SK-N-SH (cell line): ENCODE data around the gene CD46. TPM values are rescaled to one million over a fixed set of nuclear protein-coding genes. Genes with fewer than 3 reads are reported as not detected.
"Not testable (repeated sequence)": the region's sequence is repeated elsewhere in the genome, so short reads cannot be mapped to it uniquely, and the experiment has no call there.

ENCODE experiments used
- CTCF ChIA-PET: fragments of 300-600, 350-600 bp; formaldehyde crosslinking; extraction: SDS; loops from one replicate; lab custom pipeline; 2021; lab: Yijun Ruan, JAX
- POLR2A ChIA-PET: fragments of 350-600 bp; sonication (Branson Sonifier 250); formaldehyde crosslinking; extraction: SDS; loops from one replicate; lab custom pipeline; 2020; ENCODE audit warnings: antibody characterized with exemption, inconsistent platforms; lab: Yijun Ruan, JAX
- DNase-seq: peaks from one replicate; pipeline ENCODE4 v3.0.0; 2012
- H2AFZ ChIP-seq: fragments of 200-600 bp; sonication (generic); 2 replicates; pipeline ENCODE4 v1.8.1; 2016; ENCODE audit warnings: antibody characterized with exemption, mild to moderate bottlenecking, low read depth
- H3F3A ChIP-seq: fragments of 200-600 bp; sonication (generic); replicated peaks from 2 replicates; pipeline ENCODE3; 2016; ENCODE audit warnings: antibody characterized with exemption, mild to moderate bottlenecking; ENCODE audit not compliant: insufficient read depth
- H3K27ac ChIP-seq, 2 experiments: fragments of 200-500 bp in 1 of 2; fragments of 200-600 bp in 1 of 2; sonication (Bioruptor generic) in 1 of 2; sonication (generic), shearing (Covaris generic) in 1 of 2; 2 replicates each; pipeline versions ENCODE4 v1.5.1 to v1.6.1; 2014 to 2016; ENCODE audit warnings: low read depth in 2 of 2, inconsistent platforms in 1 of 2, low read length in 1 of 2, mild to moderate bottlenecking in 1 of 2, mixed read lengths in 1 of 2
- H3K27me3 ChIP-seq: fragments of 200-600 bp; sonication (generic), shearing (Covaris generic); 2 replicates; pipeline ENCODE4 v1.6.1; 2016; ENCODE audit warnings: mixed run types; ENCODE audit not compliant: insufficient read depth
- H3K36me3 ChIP-seq, 2 experiments: fragments of 200-500 bp in 1 of 2; fragments of 200-600 bp in 1 of 2; sonication (Bioruptor generic) in 1 of 2; sonication (generic) in 1 of 2; replicated peaks in 1 of 2; 2 replicates each; pipeline versions ENCODE3 to v1.5.1; 2014 to 2016; ENCODE audit warnings: low read length in 1 of 2, mild to moderate bottlenecking in 1 of 2; ENCODE audit not compliant: insufficient read depth in 2 of 2, control insufficient read depth in 1 of 2
- H3K4me1 ChIP-seq, 2 experiments: fragments of 200-500 bp in 1 of 2; fragments of 200-600 bp in 1 of 2; sonication (Bioruptor generic) in 1 of 2; sonication (generic), shearing (Covaris generic) in 1 of 2; 2 replicates each; pipeline versions ENCODE4 v1.5.1 to v1.6.1; 2014 to 2016; ENCODE audit warnings: low read depth in 1 of 2, low read length in 1 of 2, mixed run types in 1 of 2; ENCODE audit not compliant: insufficient read depth in 2 of 2, control insufficient read depth in 1 of 2
- H3K4me2 ChIP-seq: fragments of 200-600 bp; sonication (generic), shearing (Covaris generic); 2 replicates; pipeline ENCODE4 v1.6.1; 2017; ENCODE audit warnings: mixed run types
- H3K4me3 ChIP-seq, 2 experiments: fragments of 200-500 bp in 1 of 2; fragments of 200-600 bp in 1 of 2; sonication (Bioruptor generic) in 1 of 2; sonication (generic), shearing (Covaris generic) in 1 of 2; 2 replicates each; pipeline versions ENCODE4 v1.5.1 to v1.8.1; 2014 to 2016; ENCODE audit warnings: low read depth in 2 of 2, inconsistent platforms in 1 of 2, low read length in 1 of 2, mild to moderate bottlenecking in 1 of 2, mixed read lengths in 1 of 2, moderate library complexity in 1 of 2
- H3K79me2 ChIP-seq: fragments of 200-600 bp; sonication (generic); 2 replicates; pipeline ENCODE4 v1.8.1; 2017; ENCODE audit warnings: mild to moderate bottlenecking; ENCODE audit not compliant: insufficient read depth
- H3K9ac ChIP-seq: fragments of 200-600 bp; sonication (generic); 2 replicates; pipeline ENCODE4 v1.6.1; 2017; ENCODE audit warnings: mixed run types
- H3K9me2 ChIP-seq: fragments of 200-600 bp; sonication (generic); 2 replicates; pipeline ENCODE4 v1.6.1; 2017; ENCODE audit warnings: mixed run types
- H3K9me3 ChIP-seq: fragments of 200-600 bp; sonication (generic); 2 replicates; pipeline ENCODE4 v1.6.1; 2017; ENCODE audit warnings: mixed run types, mild to moderate bottlenecking, moderate library complexity
- H4K20me1 ChIP-seq: fragments of 200-600 bp; sonication (generic); 2 replicates; pipeline ENCODE4 v1.6.1; 2017; ENCODE audit warnings: mild to moderate bottlenecking, mixed run types; ENCODE audit not compliant: insufficient read depth
- EZH2phosphoT487 ChIP-seq: fragments of 200-600 bp; sonication (generic); IDR thresholded peaks from 2 replicates; pipeline ENCODE4 v1.6.1; 2017; ENCODE audit warnings: low read depth, mixed run types, mild to moderate bottlenecking, antibody characterized with exemption, moderate library complexity, borderline replicate concordance
- NRF1 ChIP-seq: IDR thresholded peaks from 2 replicates; pipeline ENCODE4 v1.6.1; 2012; ENCODE audit warnings: low read depth, mild to moderate bottlenecking, low read length
- PBX3 ChIP-seq: IDR thresholded peaks from 2 replicates; pipeline ENCODE4; 2012
- RCOR1 ChIP-seq: fragments of 150-350 bp; IDR thresholded peaks from 2 replicates; pipeline ENCODE4 v1.6.1; 2017; ENCODE audit warnings: antibody characterized with exemption, low read length
- USF1 ChIP-seq: IDR thresholded peaks from 2 replicates; pipeline ENCODE4 v1.4.0; 2012; ENCODE audit warnings: low read depth, borderline replicate concordance
- ZBTB33 ChIP-seq: IDR thresholded peaks from 2 replicates; pipeline ENCODE4 v1.4.0; 2012; ENCODE audit warnings: low read depth, borderline replicate concordance
- WGBS: methylation state at CpG from one replicate; pipeline ENCODE4 v1.1.6; 2017; ENCODE audit warnings: low lambda C conversion rate; 5-methylcytosine and 5-hydroxymethylcytosine counted together
- polyA plus RNA-seq, 3 experiments: library from polyadenylated mRNA; depleted of rRNA; stranded (reverse); fragments of >200 nt; gene quantifications; 2 replicates each; pipeline ENCODE4 v1.2.3, GENCODE V29; 2012

CD46 gene
- polyA plus RNA-seq, 1 of the 3 experiments (the other 2 are of a cell fraction): 56.0 TPM

- no peak for TF ChIP-seq PBX3
- TF ChIP-seq RCOR1: no peak
- TF ChIP-seq USF1: no peak
- no peak for TF ChIP-seq NRF1
- no peak for TF ChIP-seq EZH2phosphoT487
- TF ChIP-seq ZBTB33: no peak
Measured at GRCh38 chr1:207719234-207719633, 32.6 kb upstream of the CD46 start (continued).

DNA sequence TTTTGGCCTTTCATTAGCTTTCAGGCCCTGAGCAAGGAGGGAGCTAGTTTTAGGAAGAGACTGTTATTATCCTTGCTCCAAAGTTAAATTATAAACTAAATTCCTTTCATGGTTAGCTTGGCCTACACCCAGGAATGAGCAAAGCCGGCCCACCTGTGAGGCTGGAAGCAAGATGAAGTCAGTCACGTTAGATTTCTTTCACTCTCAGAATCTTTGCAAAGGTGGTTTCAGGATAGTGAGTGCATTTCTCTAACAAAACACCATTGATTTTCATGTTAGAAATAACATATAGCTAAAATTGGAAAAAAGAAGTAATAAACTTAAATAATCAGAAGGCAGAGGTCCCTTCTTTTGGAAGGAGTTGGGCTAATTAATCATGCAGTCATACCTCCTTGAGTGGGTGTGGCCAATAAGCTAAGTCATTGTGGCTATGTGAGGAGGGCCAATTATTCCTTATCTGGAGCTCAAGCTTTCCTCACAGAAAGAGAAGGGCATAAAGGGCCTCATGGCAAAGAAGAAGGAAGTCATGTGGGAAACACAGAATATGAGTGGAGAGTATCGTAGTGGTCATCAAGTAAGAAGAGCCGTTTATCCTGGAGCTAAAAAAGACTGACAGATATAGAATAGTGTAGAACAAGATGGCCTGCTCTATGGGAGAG lies 23.5 kb upstream of the CD46 start:
- H3K27ac ChIP-seq, H2AFZ ChIP-seq, POLR2A ChIA-PET, H3K4me2 ChIP-seq, H3K9me3 ChIP-seq, H3K36me3 ChIP-seq, H3K9me2 ChIP-seq, DNase-seq, H3K9ac ChIP-seq, H4K20me1 ChIP-seq, H3K4me3 ChIP-seq, H3K27me3 ChIP-seq, H3K79me2 ChIP-seq, H3F3A ChIP-seq, CTCF ChIA-PET, H3K4me1 ChIP-seq: not testable (repeated sequence)
- WGBS: 45% methylated on average over 4 of the region's 4 CpGs

DNA sequence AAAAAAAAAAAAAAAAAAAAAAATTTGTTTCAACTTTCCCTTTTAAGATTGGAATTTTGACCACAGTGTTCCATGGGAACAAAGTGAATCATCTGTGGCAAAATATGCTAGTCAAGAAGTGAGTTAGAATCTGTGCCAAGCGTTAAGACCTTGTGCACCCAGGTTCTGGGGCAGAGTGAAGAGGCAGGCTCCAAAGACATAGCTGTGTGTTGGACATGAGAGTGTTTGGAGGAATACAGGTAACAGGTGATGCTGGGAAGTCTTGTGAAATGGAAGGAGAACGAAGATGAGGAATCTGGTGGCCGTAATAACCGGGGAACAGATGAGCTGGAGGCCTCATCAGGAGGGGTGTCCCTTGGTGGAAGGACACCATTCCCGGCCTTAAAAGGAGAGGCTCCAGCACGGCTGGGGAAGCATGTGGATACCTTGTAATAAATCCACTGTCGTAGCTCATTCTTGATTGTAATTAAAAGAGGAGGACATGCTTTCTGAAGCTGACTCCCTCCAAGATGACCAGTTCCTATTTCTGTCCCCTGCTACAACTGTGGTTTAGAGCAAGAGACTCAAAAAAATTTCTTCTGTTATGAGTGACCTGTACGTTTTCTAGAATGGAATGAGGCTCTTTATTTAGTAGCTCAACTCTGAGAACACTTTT lies 14.2 kb upstream of the CD46 start:
- DNase-seq, H3K79me2 ChIP-seq, H3K4me2 ChIP-seq, H3K4me1 ChIP-seq, H3K9me3 ChIP-seq, H2AFZ ChIP-seq, H3K36me3 ChIP-seq, H4K20me1 ChIP-seq, POLR2A ChIA-PET, H3K9me2 ChIP-seq, H3K27ac ChIP-seq, H3K4me3 ChIP-seq, H3K27me3 ChIP-seq, H3K9ac ChIP-seq, H3F3A ChIP-seq: not testable (repeated sequence)
- CTCF ChIA-PET: interaction anchor here (0.7 to 2.8 kb wide), 2 partner anchors 59 to 158 kb away, joined by 3 to 11 read pairs; no protein-coding TSS in a partner anchor
- 67% methylated on average over 8 of the region's 8 CpGs for WGBS

GRCh38 chr1:207738158-207738659 lies 13.6 kb upstream of the CD46 start:
- 40% methylated on average over 6 of the region's 6 CpGs for WGBS
- H3K36me3 ChIP-seq, H3K9me2 ChIP-seq, H3F3A ChIP-seq, H3K4me2 ChIP-seq, H3K79me2 ChIP-seq, H3K27me3 ChIP-seq, H3K4me3 ChIP-seq, H3K27ac ChIP-seq, H3K4me1 ChIP-seq, H4K20me1 ChIP-seq, H3K9ac ChIP-seq, H3K9me3 ChIP-seq, POLR2A ChIA-PET, DNase-seq, H2AFZ ChIP-seq: not testable (repeated sequence)
- CTCF ChIA-PET: interaction anchor here (0.7 to 2.8 kb wide), 3 partner anchors 39 to 159 kb away, joined by 3 to 11 read pairs (median 5); no protein-coding TSS in a partner anchor
